SK-N-SH treated with all-trans-retinoic acid at 6 μM for 48 hours (cell line): ENCODE data around the gene NAA10.

ENCODE experiments used
- ATAC-seq: fragments of 200-7000 bp; cut with Tn5 transposase; 3 replicates; pipeline ENCODE4 v1.9.1; 2020; ENCODE audit warnings: mild to moderate bottlenecking, moderate library complexity
- ARNTL ChIP-seq: fragments of 450-650 bp; formaldehyde crosslinking; IDR thresholded peaks from 2 replicates; pipeline ENCODE4 v1.5.0; 2020; ENCODE audit warnings: low read depth, mild to moderate bottlenecking, moderate library complexity, borderline replicate concordance
- BACH2 ChIP-seq: fragments of 250-450 bp; sonication (Bioruptor Pico); IDR thresholded peaks from 2 replicates; pipeline ENCODE4 v1.9.0; 2021; ENCODE audit warnings: mild to moderate bottlenecking, borderline replicate concordance
- CSDC2 ChIP-seq: fragments of 250-450 bp; sonication (Bioruptor Pico); IDR thresholded peaks from 2 replicates; pipeline ENCODE4 v1.5.0; 2020; ENCODE audit warnings: mild to moderate bottlenecking, moderate library complexity
- ESRRG ChIP-seq: fragments of 250-450 bp; sonication (Bioruptor Pico); IDR thresholded peaks from 2 replicates; pipeline ENCODE4 v1.6.1; 2021; ENCODE audit warnings: mild to moderate bottlenecking
- GLIS3 ChIP-seq: fragments of 250-450 bp; sonication (Bioruptor Pico); IDR thresholded peaks from 2 replicates; pipeline ENCODE4 v1.5.0; 2020; ENCODE audit warnings: mild to moderate bottlenecking, moderate library complexity
- RARB ChIP-seq: fragments of 250-450 bp; sonication (Bioruptor Pico); IDR thresholded peaks from 2 replicates; pipeline ENCODE4 v1.8.0; 2021; ENCODE audit warnings: mild to moderate bottlenecking, moderate library complexity
- SNAI2 ChIP-seq: fragments of 250-450 bp; sonication (Bioruptor Pico); IDR thresholded peaks from 2 replicates; pipeline ENCODE4 v1.5.0; 2020; ENCODE audit warnings: mild to moderate bottlenecking, moderate library complexity
- TCF4 ChIP-seq: fragments of 250-450 bp; sonication (Bioruptor Pico); IDR thresholded peaks from 2 replicates; pipeline ENCODE4 v1.8.0; 2021; ENCODE audit warnings: mild to moderate bottlenecking, moderate library complexity, borderline replicate concordance
- TOX ChIP-seq: fragments of 250-450 bp; sonication (Bioruptor Pico); IDR thresholded peaks from 2 replicates; pipeline ENCODE4 v1.8.0; 2021; ENCODE audit warnings: mild to moderate bottlenecking, moderate library complexity, borderline replicate concordance
- ZFP30 ChIP-seq: fragments of 450-650 bp; formaldehyde crosslinking; IDR thresholded peaks from 2 replicates; pipeline ENCODE4 v1.5.0; 2022; ENCODE audit warnings: mild to moderate bottlenecking, moderate library complexity
- ZNF565 ChIP-seq: fragments of 450-650 bp; formaldehyde crosslinking; conservative IDR thresholded peaks from 2 replicates; pipeline ENCODE4 v1.5.0; 2020; ENCODE audit warnings: low read depth, mild to moderate bottlenecking, moderate library complexity
- ZNF8 ChIP-seq: fragments of 450-650 bp; formaldehyde crosslinking; IDR thresholded peaks from 2 replicates; pipeline ENCODE4 v1.5.0; 2020; ENCODE audit warnings: mild to moderate bottlenecking, moderate library complexity
- TF ChIP-seq, protein P1 (sequence below): fragments of 250-450 bp; sonication (Bioruptor Pico); IDR thresholded peaks from 2 replicates; pipeline ENCODE4 v1.5.1; 2021; ENCODE audit warnings: mild to moderate bottlenecking, moderate library complexity
- TF ChIP-seq, protein P2 (sequence below): fragments of 250-450 bp; sonication (Bioruptor Pico); IDR thresholded peaks from 2 replicates; pipeline ENCODE4 v1.5.0; 2020; ENCODE audit warnings: mild to moderate bottlenecking, moderate library complexity
- TF ChIP-seq, protein P3 (sequence below): fragments of 250-450 bp; sonication (Bioruptor Pico); IDR thresholded peaks from 2 replicates; pipeline ENCODE4 v1.8.0; 2021; ENCODE audit warnings: low read depth, mild to moderate bottlenecking, moderate library complexity, borderline replicate concordance
- TF ChIP-seq, protein P4 (sequence below): fragments of 250-450 bp; sonication (Bioruptor Pico); IDR thresholded peaks from 2 replicates; pipeline ENCODE4 v1.8.0; 2020; ENCODE audit warnings: mild to moderate bottlenecking, moderate library complexity, borderline replicate concordance
- TF ChIP-seq, protein P5 (sequence below): fragments of 250-450 bp; sonication (Bioruptor Pico); IDR thresholded peaks from 2 replicates; pipeline ENCODE4 v1.5.1; 2020; ENCODE audit warnings: low read depth, mild to moderate bottlenecking, moderate library complexity

Gene NAA10

DNA sequence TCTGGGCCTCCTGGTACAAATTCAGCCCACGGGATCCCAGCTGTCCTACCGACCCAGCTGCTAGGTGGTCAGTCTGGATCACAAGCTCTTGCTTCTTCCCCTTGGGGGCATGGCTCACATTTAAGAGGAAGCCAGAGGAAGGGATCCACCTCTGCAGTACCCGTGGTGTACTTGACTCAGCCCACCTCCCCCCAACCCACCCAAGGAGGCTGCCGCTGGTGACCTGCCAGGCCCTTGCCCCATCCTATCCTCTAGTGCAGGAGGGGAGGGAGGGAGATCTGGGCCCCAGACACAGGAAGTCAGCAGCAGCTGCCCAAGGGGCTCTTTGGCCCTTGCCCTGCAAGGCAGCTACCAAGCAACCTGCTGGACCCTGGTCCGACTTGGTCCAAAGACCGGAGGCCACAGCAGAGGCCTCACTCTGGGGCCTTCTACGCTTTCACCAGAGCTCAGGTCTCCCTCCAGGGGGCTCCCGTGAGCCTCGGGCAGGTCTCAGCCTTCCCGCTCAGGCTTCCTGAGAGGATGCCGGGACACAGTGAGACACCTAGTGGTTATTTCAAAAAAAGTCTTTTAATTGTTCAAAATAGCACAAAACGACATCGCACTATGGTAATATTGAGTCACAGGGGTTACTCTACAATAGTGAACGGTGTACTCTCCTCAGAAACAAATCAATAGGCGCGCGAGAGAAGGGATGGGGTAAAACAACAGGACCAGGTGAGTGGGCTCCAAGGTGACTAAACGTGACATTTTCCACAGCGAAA, 12.4 kb upstream of the NAA10 start (continued):
- TF ChIP-seq, protein P1, sequence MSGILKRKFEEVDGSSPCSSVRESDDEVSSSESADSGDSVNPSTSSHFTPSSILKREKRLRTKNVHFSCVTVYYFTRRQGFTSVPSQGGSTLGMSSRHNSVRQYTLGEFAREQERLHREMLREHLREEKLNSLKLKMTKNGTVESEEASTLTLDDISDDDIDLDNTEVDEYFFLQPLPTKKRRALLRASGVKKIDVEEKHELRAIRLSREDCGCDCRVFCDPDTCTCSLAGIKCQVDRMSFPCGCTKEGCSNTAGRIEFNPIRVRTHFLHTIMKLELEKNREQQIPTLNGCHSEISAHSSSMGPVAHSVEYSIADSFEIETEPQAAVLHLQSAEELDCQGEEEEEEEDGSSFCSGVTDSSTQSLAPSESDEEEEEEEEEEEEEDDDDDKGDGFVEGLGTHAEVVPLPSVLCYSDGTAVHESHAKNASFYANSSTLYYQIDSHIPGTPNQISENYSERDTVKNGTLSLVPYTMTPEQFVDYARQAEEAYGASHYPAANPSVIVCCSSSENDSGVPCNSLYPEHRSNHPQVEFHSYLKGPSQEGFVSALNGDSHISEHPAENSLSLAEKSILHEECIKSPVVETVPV (CRISPR knock-in tag): no peak

DNA sequence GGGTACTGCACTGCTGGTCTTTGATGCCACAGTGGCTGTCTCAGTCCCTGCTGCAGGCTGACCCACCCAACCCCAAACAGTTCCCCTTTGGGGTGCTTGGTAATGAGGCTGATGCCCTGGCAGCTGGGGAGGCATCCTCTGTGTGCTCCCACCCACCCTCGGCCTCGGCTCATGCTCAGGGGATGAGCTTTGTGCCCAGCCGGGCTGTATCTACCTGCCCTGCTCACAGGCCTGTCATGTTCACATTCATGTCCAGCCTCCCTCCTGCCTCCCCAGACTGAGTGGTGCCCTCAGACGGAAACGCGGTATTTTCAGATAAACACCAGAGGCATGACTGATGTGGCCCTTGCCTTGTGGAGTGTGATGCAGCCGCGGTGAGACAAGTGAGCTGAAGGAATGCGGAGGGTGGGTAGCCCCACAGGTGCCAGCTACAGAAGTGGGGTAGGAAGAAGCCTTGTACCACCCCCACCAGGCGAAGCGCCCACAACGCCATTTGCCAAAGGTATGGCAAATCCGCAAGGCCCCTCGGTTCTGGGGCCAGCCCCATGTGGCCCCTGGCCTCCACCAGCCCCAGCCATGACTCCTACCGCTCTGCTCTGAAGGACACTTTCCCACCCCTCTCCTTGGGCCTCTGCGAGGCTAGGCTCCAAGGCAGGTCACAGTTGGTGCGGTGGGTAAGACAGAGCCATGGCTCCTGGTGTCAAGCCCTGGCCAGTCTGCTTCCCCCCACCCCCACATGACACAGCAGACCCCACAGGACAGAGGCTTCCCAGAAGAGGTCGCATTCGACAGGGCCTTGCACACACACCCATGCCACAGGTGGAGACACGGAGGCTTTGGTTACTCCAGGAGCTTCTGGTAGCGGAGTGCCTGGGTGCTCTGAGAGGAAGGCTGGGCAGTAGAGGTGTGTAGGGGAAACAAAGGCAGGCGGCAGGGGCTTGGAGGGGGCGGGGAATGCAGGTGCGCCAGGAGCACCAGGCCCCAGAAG, 11.4 kb upstream of the NAA10 start:
- TF ChIP-seq ZNF565 (CRISPR knock-in tag): no peak
- TF ChIP-seq SNAI2: no peak
- TF ChIP-seq ZFP30 (CRISPR knock-in tag): no peak
- TF ChIP-seq ZNF8 (CRISPR knock-in tag): no peak
- no peak; the same call in 2 of the 3 replicates for ATAC-seq

DNA sequence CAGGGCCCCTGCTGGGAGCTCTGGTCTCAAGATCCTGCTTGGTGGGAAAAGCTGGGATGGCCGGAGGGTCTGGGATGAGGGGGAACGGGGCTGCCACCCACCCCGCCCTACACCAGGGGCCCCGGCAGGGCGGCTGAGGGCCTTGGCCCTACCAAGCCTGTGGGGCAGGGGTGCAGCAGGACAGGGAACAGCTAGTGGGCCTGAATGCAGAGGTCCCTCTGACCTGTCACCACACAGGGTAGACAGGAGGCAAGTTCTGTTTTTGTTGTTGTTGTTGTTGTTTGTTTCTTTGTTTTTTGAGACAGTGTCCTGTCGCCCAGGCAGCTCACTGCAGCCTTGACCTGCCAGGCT, 9.9 kb upstream of the NAA10 start:
- TF ChIP-seq, protein P2, sequence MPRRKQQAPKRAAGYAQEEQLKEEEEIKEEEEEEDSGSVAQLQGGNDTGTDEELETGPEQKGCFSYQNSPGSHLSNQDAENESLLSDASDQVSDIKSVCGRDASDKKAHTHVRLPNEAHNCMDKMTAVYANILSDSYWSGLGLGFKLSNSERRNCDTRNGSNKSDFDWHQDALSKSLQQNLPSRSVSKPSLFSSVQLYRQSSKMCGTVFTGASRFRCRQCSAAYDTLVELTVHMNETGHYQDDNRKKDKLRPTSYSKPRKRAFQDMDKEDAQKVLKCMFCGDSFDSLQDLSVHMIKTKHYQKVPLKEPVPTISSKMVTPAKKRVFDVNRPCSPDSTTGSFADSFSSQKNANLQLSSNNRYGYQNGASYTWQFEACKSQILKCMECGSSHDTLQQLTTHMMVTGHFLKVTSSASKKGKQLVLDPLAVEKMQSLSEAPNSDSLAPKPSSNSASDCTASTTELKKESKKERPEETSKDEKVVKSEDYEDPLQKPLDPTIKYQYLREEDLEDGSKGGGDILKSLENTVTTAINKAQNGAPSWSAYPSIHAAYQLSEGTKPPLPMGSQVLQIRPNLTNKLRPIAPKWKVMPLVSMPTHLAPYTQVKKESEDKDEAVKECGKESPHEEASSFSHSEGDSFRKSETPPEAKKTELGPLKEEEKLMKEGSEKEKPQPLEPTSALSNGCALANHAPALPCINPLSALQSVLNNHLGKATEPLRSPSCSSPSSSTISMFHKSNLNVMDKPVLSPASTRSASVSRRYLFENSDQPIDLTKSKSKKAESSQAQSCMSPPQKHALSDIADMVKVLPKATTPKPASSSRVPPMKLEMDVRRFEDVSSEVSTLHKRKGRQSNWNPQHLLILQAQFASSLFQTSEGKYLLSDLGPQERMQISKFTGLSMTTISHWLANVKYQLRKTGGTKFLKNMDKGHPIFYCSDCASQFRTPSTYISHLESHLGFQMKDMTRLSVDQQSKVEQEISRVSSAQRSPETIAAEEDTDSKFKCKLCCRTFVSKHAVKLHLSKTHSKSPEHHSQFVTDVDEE (CRISPR knock-in tag): no peak
- TF ChIP-seq, protein P3, sequence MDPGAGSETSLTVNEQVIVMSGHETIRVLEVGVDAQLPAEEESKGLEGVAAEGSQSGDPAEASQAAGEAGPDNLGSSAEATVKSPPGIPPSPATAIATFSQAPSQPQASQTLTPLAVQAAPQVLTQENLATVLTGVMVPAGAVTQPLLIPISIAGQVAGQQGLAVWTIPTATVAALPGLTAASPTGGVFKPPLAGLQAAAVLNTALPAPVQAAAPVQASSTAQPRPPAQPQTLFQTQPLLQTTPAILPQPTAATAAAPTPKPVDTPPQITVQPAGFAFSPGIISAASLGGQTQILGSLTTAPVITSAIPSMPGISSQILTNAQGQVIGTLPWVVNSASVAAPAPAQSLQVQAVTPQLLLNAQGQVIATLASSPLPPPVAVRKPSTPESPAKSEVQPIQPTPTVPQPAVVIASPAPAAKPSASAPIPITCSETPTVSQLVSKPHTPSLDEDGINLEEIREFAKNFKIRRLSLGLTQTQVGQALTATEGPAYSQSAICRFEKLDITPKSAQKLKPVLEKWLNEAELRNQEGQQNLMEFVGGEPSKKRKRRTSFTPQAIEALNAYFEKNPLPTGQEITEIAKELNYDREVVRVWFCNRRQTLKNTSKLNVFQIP (CRISPR knock-in tag): no peak
- TF ChIP-seq, protein P4, sequence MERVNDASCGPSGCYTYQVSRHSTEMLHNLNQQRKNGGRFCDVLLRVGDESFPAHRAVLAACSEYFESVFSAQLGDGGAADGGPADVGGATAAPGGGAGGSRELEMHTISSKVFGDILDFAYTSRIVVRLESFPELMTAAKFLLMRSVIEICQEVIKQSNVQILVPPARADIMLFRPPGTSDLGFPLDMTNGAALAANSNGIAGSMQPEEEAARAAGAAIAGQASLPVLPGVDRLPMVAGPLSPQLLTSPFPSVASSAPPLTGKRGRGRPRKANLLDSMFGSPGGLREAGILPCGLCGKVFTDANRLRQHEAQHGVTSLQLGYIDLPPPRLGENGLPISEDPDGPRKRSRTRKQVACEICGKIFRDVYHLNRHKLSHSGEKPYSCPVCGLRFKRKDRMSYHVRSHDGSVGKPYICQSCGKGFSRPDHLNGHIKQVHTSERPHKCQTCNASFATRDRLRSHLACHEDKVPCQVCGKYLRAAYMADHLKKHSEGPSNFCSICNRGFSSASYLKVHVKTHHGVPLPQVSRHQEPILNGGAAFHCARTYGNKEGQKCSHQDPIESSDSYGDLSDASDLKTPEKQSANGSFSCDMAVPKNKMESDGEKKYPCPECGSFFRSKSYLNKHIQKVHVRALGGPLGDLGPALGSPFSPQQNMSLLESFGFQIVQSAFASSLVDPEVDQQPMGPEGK (CRISPR knock-in tag): no peak
- no peak for TF ChIP-seq ZNF565 (CRISPR knock-in tag)
- no peak for TF ChIP-seq TOX (CRISPR knock-in tag)
- no peak for TF ChIP-seq GLIS3 (CRISPR knock-in tag)
- TF ChIP-seq ZFP30 (CRISPR knock-in tag): no peak
- no peak for TF ChIP-seq RARB (CRISPR knock-in tag)
- TF ChIP-seq TCF4 (CRISPR knock-in tag): no peak
- TF ChIP-seq, protein P5, sequence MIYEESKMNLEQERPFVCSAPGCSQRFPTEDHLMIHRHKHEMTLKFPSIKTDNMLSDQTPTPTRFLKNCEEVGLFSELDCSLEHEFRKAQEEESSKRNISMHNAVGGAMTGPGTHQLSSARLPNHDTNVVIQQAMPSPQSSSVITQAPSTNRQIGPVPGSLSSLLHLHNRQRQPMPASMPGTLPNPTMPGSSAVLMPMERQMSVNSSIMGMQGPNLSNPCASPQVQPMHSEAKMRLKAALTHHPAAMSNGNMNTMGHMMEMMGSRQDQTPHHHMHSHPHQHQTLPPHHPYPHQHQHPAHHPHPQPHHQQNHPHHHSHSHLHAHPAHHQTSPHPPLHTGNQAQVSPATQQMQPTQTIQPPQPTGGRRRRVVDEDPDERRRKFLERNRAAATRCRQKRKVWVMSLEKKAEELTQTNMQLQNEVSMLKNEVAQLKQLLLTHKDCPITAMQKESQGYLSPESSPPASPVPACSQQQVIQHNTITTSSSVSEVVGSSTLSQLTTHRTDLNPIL: no peak
- no peak for TF ChIP-seq ESRRG (CRISPR knock-in tag)
- TF ChIP-seq CSDC2: no peak
- no peak for TF ChIP-seq ZNF8 (CRISPR knock-in tag)
- ATAC-seq: no peak

DNA sequence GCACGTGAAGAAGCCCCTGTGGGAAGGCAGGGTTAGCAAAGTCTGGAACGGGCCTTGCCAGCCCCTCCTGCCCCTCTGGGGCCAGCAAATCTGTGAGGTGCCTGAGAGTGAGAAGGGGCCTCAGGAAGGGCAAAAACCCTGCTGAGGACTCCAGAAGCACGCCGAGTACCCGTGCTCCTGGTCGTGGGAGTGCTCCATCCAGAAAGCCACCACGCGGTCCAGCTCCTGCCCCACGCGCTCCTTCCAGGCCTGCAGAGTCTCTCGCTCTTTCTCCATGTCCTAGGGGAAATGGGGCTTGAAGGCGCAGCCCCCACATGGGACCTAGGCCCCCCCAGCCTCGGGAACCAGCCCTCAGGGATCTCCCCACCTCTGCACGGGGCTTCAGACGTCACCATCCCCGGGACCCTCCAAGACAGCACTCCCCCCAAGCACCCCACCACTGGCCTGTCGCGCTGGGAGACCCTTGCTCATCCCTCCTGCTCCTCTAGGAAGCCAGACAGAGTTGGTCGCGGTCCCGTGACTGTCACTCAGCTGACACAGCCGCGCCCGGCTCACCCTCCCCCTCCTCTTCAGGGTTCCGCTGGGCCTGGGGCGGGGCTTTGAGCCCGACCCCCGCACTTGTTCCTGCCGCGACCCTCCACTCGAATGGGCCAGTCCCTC, 9.4 kb upstream of the NAA10 start, which contains the start of gene RENBP:
Gene RENBP (minus strand): TSS at position 504 of the 660 bp plus-strand sequence. CDS start 33 bp downstream, at position 471.
- ATAC-seq: no peak
- TF ChIP-seq ZNF565 (CRISPR knock-in tag) (no peak), BACH2 (CRISPR knock-in tag) (no peak), GLIS3 (CRISPR knock-in tag) (no peak), RARB (CRISPR knock-in tag) (no peak), ESRRG (CRISPR knock-in tag) (no peak), CSDC2 (no peak), ARNTL (no peak)
- TF ChIP-seq, protein P5: no peak
- TF ChIP-seq, protein P4 (CRISPR knock-in tag): no peak
- TF ChIP-seq, protein P1 (CRISPR knock-in tag): no peak
